HG03108 (cell line): ENCODE data around the gene NCAPD2.

Experiments
- ATAC-seq: cut with Tn5 transposase; IDR thresholded peaks from one replicate; pipeline ENCODE4 v1.9.1; 2021; ENCODE audit warnings: moderate library complexity; ENCODE audit not compliant: unreplicated experiment

The NCAPD2 gene

DNA sequence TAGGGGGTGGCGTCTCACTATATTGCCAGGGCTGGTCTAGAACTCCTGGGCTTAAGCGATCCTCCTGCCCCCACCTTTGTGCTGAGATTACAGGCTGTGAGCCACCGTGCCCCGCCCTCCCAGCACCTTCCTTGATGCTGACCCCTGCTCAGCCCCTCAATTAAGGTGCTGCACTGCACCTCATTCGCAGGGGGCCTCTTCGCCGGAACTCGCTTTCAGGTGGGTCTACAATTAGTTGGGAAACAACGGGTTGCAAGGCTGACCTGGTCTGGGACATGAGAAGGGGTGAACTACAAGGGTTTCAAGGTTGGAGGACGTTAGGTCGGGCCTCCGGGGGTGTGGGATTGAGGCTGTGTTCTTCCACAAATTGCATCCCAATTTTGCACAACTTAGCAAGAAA is 75.4 kb downstream of the NCAPD2 start:
- no peak for ATAC-seq

- no peak for ATAC-seq
These were observed 75.9 kb downstream of the NCAPD2 start for GRCh38 chr12:6569786-6570185.

DNA sequence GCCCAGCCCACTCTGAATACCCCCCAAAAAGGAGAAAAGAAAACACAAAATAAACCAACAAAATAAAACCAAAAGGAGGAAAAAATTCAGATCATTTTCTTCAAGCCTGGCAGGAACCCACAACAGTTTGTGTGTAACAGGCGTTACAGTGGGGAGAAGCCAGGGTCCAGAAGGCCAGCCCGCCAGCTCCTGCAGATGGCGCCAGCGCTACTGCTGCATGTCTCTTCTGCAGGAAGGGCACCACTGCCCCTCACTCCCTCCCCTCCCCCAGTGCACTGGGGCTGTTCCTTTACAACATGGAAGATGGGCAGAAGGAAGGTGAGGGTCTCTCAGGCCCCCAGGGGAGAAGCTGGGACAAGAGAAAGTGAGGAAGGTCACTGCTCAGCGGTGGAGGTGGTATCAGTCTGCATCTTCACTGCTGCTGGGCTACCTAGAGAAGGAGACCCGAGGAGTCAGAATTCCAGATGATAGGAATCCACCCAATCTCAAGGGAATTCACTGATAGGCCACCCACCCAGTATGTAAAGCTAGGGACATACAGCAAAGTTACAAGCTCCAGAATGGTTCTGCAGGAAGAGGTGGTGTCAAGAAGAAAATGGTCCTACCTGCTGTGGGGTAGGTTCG is 76.5 kb downstream of the NCAPD2 start:
- no peak for ATAC-seq

DNA sequence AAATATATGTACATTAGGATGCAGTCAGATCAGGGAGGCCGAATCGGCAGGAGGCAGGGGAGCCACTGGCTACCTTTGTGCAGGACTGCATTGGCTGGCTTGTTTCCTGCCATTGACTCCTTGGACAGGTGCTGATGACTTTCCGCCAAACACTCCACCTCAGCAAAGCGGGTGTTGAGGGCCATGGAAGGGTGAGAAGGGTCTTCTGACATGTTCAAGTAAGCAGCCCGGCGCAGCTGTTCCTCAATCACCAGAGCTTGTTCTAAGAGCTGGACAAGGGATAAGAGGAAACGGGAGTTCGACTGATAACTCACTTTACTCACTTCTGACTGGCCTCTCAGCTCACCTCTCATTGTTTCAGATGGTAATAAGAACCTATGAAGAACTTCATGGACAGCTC is 79.1 kb downstream of the NCAPD2 start:
- no peak for ATAC-seq

DNA sequence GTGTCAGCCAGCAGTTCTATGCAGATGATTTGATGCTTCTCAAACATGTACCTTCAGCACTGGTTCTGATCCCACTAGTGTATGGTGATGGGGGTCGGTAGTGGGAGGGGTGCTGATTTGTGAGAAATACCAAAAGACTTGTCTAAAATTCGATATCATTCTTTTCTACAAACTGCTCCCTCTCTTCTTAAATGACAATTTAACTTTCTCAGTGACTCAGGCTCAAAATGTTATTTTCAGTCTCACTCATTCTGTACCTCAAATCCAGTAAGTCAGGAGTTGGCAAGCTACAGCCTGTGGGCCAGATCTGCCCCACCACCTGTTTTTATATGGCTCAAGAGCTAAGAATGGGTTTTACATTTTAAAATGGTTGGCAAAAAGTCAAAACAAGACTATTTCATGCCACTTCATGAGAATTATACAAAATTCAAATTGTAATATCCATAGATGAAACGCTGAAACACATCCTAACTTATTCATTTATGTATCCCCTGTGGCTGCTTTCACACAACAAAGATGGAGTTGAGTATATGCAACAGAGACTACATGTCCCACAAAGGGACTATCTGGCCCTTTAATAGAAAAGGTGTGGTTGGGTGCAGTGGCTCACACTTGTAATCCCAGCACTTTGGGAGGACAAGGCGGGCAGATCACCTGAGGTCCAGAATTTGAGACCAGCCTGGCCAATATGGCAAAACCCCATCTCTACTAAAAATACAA is 80.8 kb downstream of the NCAPD2 start:
- no peak for ATAC-seq

DNA sequence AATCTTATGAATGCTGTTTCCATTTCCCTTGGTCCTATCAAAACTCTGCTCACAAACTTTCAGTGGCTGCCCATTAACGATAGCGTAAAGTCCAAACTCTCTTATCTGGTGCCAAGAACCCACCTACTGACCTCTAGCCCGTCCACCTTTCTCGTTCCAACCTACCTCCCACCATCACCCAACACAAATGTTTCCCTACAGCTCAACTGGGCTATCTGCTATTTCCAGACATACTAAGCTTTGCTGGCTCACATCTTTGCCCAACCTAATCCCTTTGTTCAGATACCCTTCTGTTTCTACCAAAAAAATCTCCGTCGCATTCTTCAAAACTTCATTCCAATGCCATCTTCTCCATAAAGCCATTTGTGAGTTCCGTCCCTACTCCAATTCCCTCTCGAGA is 81.7 kb downstream of the NCAPD2 start:
- no peak for ATAC-seq
